Measurements from ENCODE around the gene PTPRM. TPM values are rescaled to one million over a fixed set of nuclear protein-coding genes. Genes with fewer than 3 reads are reported as not detected.

Gene PTPRM
- polyA plus RNA-seq, 1 donor from 2014 or later: 126 TPM

- Histone ChIP-seq H4K20me1 (ENCODE audit: insufficient read depth) (no peaks in the 10 kb centered on the region), H3K36me3 (ENCODE audit: insufficient read depth, low read length) (no peaks in the 10 kb centered on the region), H3K9ac (ENCODE audit: low read length) (no peak overlapping the region), H3K4me3 (ENCODE audit: low read length) (no peak overlapping the region), H3F3A (ENCODE audit: insufficient read depth, low read length, poor library complexity, severe bottlenecking) (no peaks in the 10 kb centered on the region), H3K27me3 (ENCODE audit: insufficient read depth, low read depth, low read length) (no peaks in the 10 kb centered on the region), H2AFZ (ENCODE audit: low read depth, low read length) (no peak overlapping the region), H3K9me3 (ENCODE audit: low read length) (no peaks in the 10 kb centered on the region), H3K9me2 (ENCODE audit: insufficient read depth, low read length) (no peaks in the 10 kb centered on the region), H3K27ac (ENCODE audit: low read length) (no peak overlapping the region), H3K79me2 (replicated peaks; ENCODE audit: insufficient read depth, low read length) (no peaks in the 10 kb centered on the region), H3K4me2 (ENCODE audit: low read length) (no peak overlapping the region)
- TF ChIP-seq EP300 (conservative IDR thresholded peaks at IDR 0.05; ENCODE audit: poor library complexity, severe bottlenecking): no peak
These were observed 513.0 kb downstream of the PTPRM start for GRCh38 chr18:8080092-8080491.

DNA sequence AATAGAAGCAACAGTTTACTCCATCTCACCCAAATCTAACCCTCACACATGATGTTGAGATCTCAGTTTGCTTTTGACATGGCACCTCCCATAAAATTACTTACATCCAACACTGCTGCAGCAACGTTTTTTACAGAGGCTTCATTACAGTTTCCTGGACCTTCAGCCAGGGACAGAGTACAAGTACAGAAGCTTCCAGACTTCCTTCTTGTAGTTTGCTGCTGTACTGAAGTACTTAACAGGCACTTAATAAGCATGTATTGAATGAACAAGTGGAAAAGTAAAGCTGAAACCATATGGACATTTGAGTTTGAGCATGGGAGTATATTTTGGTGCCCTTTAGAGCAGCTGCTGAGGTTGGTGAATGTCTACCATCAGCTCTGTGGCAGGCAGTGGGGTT is 514.2 kb downstream of the PTPRM start:
- no peaks in the 10 kb centered on the region for H3K9me2 ChIP-seq (ENCODE audit: insufficient read depth, low read length)
- no peaks in the 10 kb centered on the region for H3F3A ChIP-seq (ENCODE audit: insufficient read depth, low read length, poor library complexity, severe bottlenecking)
- H2AFZ ChIP-seq (ENCODE audit: low read depth, low read length): no peak overlapping the region
- no peaks in the 10 kb centered on the region for H3K36me3 ChIP-seq (ENCODE audit: insufficient read depth, low read length)
- H3K27ac ChIP-seq (ENCODE audit: low read length): no peak overlapping the region
- H3K79me2 ChIP-seq (replicated peaks; ENCODE audit: insufficient read depth, low read length): no peaks in the 10 kb centered on the region
- no peaks in the 10 kb centered on the region for H3K9me3 ChIP-seq (ENCODE audit: low read length)
- H4K20me1 ChIP-seq (ENCODE audit: insufficient read depth): no peaks in the 10 kb centered on the region
- H3K27me3 ChIP-seq (ENCODE audit: insufficient read depth, low read depth, low read length): no peaks in the 10 kb centered on the region
- TF ChIP-seq MXI1 (conservative IDR thresholded peaks at IDR 0.05; ENCODE audit: poor library complexity, severe bottlenecking) (no peak), REST (IDR thresholded peaks at IDR 0.05; ENCODE audit: borderline replicate concordance) (no peak), SMC3 (conservative IDR thresholded peaks at IDR 0.05; ENCODE audit: poor library complexity) (no peak), RAD21 (conservative IDR thresholded peaks at IDR 0.05) (no peak), EP300 (conservative IDR thresholded peaks at IDR 0.05; ENCODE audit: poor library complexity, severe bottlenecking) (no peak), TAF1 (IDR thresholded peaks at IDR 0.05; ENCODE audit: low read depth) (no peak), EZH2 (IDR thresholded peaks at IDR 0.05; ENCODE audit: borderline replicate concordance, insufficient read depth, low read length, poor library complexity, severe bottlenecking) (no peak), POLR2AphosphoS5 (IDR thresholded peaks at IDR 0.05) (no peak)
- TF ChIP-seq, protein P1, sequence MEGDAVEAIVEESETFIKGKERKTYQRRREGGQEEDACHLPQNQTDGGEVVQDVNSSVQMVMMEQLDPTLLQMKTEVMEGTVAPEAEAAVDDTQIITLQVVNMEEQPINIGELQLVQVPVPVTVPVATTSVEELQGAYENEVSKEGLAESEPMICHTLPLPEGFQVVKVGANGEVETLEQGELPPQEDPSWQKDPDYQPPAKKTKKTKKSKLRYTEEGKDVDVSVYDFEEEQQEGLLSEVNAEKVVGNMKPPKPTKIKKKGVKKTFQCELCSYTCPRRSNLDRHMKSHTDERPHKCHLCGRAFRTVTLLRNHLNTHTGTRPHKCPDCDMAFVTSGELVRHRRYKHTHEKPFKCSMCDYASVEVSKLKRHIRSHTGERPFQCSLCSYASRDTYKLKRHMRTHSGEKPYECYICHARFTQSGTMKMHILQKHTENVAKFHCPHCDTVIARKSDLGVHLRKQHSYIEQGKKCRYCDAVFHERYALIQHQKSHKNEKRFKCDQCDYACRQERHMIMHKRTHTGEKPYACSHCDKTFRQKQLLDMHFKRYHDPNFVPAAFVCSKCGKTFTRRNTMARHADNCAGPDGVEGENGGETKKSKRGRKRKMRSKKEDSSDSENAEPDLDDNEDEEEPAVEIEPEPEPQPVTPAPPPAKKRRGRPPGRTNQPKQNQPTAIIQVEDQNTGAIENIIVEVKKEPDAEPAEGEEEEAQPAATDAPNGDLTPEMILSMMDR (IDR thresholded peaks at IDR 0.05; ENCODE audit: poor library complexity, severe bottlenecking): no peak
- H3K4me3 ChIP-seq (ENCODE audit: low read length): no peak overlapping the region
- H3K9ac ChIP-seq (ENCODE audit: low read length): no peak overlapping the region
- no peak overlapping the region for H3K4me2 ChIP-seq (ENCODE audit: low read length)
